ENCODE data around the gene CRMP1. TPM values are rescaled to one million over a fixed set of nuclear protein-coding genes. Genes with fewer than 3 reads are reported as not detected.

CRMP1 gene
- total and polyA plus RNA-seq, 8 donors, result 5.2 to 76.2 (median 64.0) TPM

GRCh38 chr4:5825321-5826041 lies 67.4 kb downstream of the CRMP1 start:
- TF ChIP-seq CTCF (IDR thresholded peaks at IDR 0.05), result no peak
- no peak overlapping the region for H3K4me3 ChIP-seq
- DNase-seq (no peak), ATAC-seq (no peak)
- H3K27me3 ChIP-seq, result no peaks in the 10 kb centered on the region
- H3K9me3 ChIP-seq, result no peaks in the 10 kb centered on the region
- peaks cover 0 to 16% of the 10 kb centered on the region in 2 donors for H3K36me3 ChIP-seq
- peaks cover 0 to 14% of the 10 kb centered on the region in 2 donors for H3K4me1 ChIP-seq
- H3K27ac ChIP-seq, result no peak overlapping the region
- intact Hi-C loops (cut with DNase I), result loop anchor here in 1 of 2 donors (10.0 kb wide), 1 partner anchor 159 kb away; no protein-coding TSS in a partner anchor

GRCh38 chr4:5824635-5825034 lies 68.3 kb downstream of the CRMP1 start:
- H3K27ac ChIP-seq, result no peak overlapping the region
- no peak for DNase-seq

GRCh38 chr4:5824227-5824626 lies 68.7 kb downstream of the CRMP1 start:
- DNase-seq, result no peak
- intact Hi-C loops (cut with DNase I), result loop anchor here in 1 of 2 donors (10.0 kb wide), 1 partner anchor 161 kb away; no protein-coding TSS in a partner anchor
- Histone ChIP-seq H3K36me3 (peaks cover 0 to 16% of the 10 kb centered on the region in 2 donors), H3K27me3 (no peaks in the 10 kb centered on the region), H3K4me3 (no peak overlapping the region), H3K4me1 (peaks cover 0 to 14% of the 10 kb centered on the region in 2 donors), H3K27ac (no peak overlapping the region), H3K9me3 (no peaks in the 10 kb centered on the region)
- ATAC-seq, result no peak
- no peak for TF ChIP-seq CTCF (IDR thresholded peaks at IDR 0.05)

More at GRCh38 chr4:5824635-5825034, 68.3 kb downstream of the CRMP1 start:
- TF ChIP-seq CTCF (IDR thresholded peaks at IDR 0.05), result peak in 1 of 2 donors; percentile 23
- Histone ChIP-seq H3K36me3 (peaks cover 0 to 16% of the 10 kb centered on the region in 2 donors), H3K9me3 (no peaks in the 10 kb centered on the region), H3K4me3 (no peak overlapping the region), H3K27me3 (no peaks in the 10 kb centered on the region), H3K4me1 (peaks cover 0 to 14% of the 10 kb centered on the region in 2 donors)
- intact Hi-C loops (cut with DNase I), result loop anchor here in 1 of 2 donors (10.0 kb wide), 1 partner anchor 160 kb away; no protein-coding TSS in a partner anchor
- peak; percentile 37 for ATAC-seq

GRCh38 chr4:5823542-5824211 lies 69.2 kb downstream of the CRMP1 start:
- H3K27ac ChIP-seq, result no peak overlapping the region
- H3K27me3 ChIP-seq, result no peaks in the 10 kb centered on the region
- H3K4me1 ChIP-seq, result peaks cover 0 to 14% of the 10 kb centered on the region in 2 donors
- ATAC-seq (no peak), DNase-seq (peak in 1 of 4 donors; percentile 39)
- intact Hi-C loops (cut with DNase I), result loop anchor here in 1 of 2 donors (10.0 kb wide), 1 partner anchor 161 kb away; no protein-coding TSS in a partner anchor
- no peak for TF ChIP-seq CTCF (IDR thresholded peaks at IDR 0.05)
- H3K4me3 ChIP-seq, result no peak overlapping the region
- H3K36me3 ChIP-seq, result peaks cover 0 to 16% of the 10 kb centered on the region in 2 donors
- H3K9me3 ChIP-seq, result no peaks in the 10 kb centered on the region

GRCh38 chr4:5822619-5823018 lies 70.3 kb downstream of the CRMP1 start:
- TF ChIP-seq CTCF (IDR thresholded peaks at IDR 0.05), result no peak
- no peak for DNase-seq
- no peak for ATAC-seq
- intact Hi-C loops (cut with DNase I), result loop anchor here in 1 of 2 donors (10.0 kb wide), 1 partner anchor 162 kb away; no protein-coding TSS in a partner anchor
- Histone ChIP-seq H3K9me3 (no peaks in the 10 kb centered on the region), H3K4me3 (no peak overlapping the region), H3K27me3 (no peaks in the 10 kb centered on the region), H3K4me1 (peaks cover 0 to 7% of the 10 kb centered on the region in 2 donors), H3K27ac (no peak overlapping the region), H3K36me3 (peaks cover 0 to 20% of the 10 kb centered on the region in 2 donors)

Measured in left lung (tissue), 10 donors.